Measurements from ENCODE around the gene KIAA2012.

KIAA2012 gene

GRCh38 chr2:202186641-202187202 lies 113.7 kb downstream of the KIAA2012 start:
- Mint-ChIP-seq H3K4me3 (no peak overlapping the region), H3K27me3 (ENCODE audit: low read depth) (peaks cover 28% of the 10 kb centered on the region), H3K9me3 (no peaks in the 10 kb centered on the region), H3K4me1 (ENCODE audit: low read depth) (no peaks in the 10 kb centered on the region), H3K36me3 (ENCODE audit: low read depth) (no peaks in the 10 kb centered on the region), H3K27ac (no peak overlapping the region)

GRCh38 chr2:202187570-202187969 lies 114.5 kb downstream of the KIAA2012 start:
- no peaks in the 10 kb centered on the region for H3K9me3 Mint-ChIP-seq
- no peaks in the 10 kb centered on the region for H3K4me1 Mint-ChIP-seq (ENCODE audit: low read depth)
- no peak overlapping the region for H3K4me3 Mint-ChIP-seq
- H3K27ac Mint-ChIP-seq: no peak overlapping the region
- H3K27me3 Mint-ChIP-seq (ENCODE audit: low read depth): peaks cover 26% of the 10 kb centered on the region
- H3K36me3 Mint-ChIP-seq (ENCODE audit: low read depth): no peaks in the 10 kb centered on the region

- peaks cover 3% of the 10 kb centered on the region for H3K4me1 Mint-ChIP-seq (ENCODE audit: low read depth)
- no peaks in the 10 kb centered on the region for H3K9me3 Mint-ChIP-seq
- H3K27ac Mint-ChIP-seq: no peak overlapping the region
- peaks cover 13% of the 10 kb centered on the region for H3K27me3 Mint-ChIP-seq (ENCODE audit: low read depth)
- no peaks in the 10 kb centered on the region for H3K36me3 Mint-ChIP-seq (ENCODE audit: low read depth)
- H3K4me3 Mint-ChIP-seq: no peak overlapping the region
Measured at GRCh38 chr2:202193305-202193704, 120.2 kb downstream of the KIAA2012 start.

GRCh38 chr2:202193881-202194353 lies 120.9 kb downstream of the KIAA2012 start:
- no peaks in the 10 kb centered on the region for H3K9me3 Mint-ChIP-seq
- no peak overlapping the region for H3K27ac Mint-ChIP-seq

GRCh38 chr2:202194418-202194817 lies 121.4 kb downstream of the KIAA2012 start:
- Mint-ChIP-seq H3K27me3 (ENCODE audit: low read depth) (peaks cover 8% of the 10 kb centered on the region), H3K9me3 (no peaks in the 10 kb centered on the region), H3K4me3 (no peak overlapping the region), H3K4me1 (ENCODE audit: low read depth) (peaks cover 3% of the 10 kb centered on the region), H3K36me3 (ENCODE audit: low read depth) (no peaks in the 10 kb centered on the region), H3K27ac (no peak overlapping the region)

More at GRCh38 chr2:202193881-202194353, 120.9 kb downstream of the KIAA2012 start:
- H3K4me1 Mint-ChIP-seq (ENCODE audit: low read depth): peaks cover 3% of the 10 kb centered on the region
- no peaks in the 10 kb centered on the region for H3K36me3 Mint-ChIP-seq (ENCODE audit: low read depth)
- H3K27me3 Mint-ChIP-seq (ENCODE audit: low read depth): peaks cover 10% of the 10 kb centered on the region
- no peak overlapping the region for H3K4me3 Mint-ChIP-seq

GRCh38 chr2:202196727-202197126 lies 123.7 kb downstream of the KIAA2012 start:
- H3K27ac Mint-ChIP-seq: no peak overlapping the region
- peaks cover 3% of the 10 kb centered on the region for H3K4me1 Mint-ChIP-seq (ENCODE audit: low read depth)
- H3K4me3 Mint-ChIP-seq: no peak overlapping the region
- no peaks in the 10 kb centered on the region for H3K9me3 Mint-ChIP-seq
- no peaks in the 10 kb centered on the region for H3K36me3 Mint-ChIP-seq (ENCODE audit: low read depth)
- peaks cover 8% of the 10 kb centered on the region for H3K27me3 Mint-ChIP-seq (ENCODE audit: low read depth)

GRCh38 chr2:202201220-202202160 lies 128.4 kb downstream of the KIAA2012 start:
- H3K36me3 Mint-ChIP-seq (ENCODE audit: low read depth): peaks cover 7% of the 10 kb centered on the region
- H3K27ac Mint-ChIP-seq: no peak overlapping the region
- no peak overlapping the region for H3K4me3 Mint-ChIP-seq
- peaks cover 3% of the 10 kb centered on the region for H3K4me1 Mint-ChIP-seq (ENCODE audit: low read depth)
- H3K27me3 Mint-ChIP-seq (ENCODE audit: low read depth): peaks cover 8% of the 10 kb centered on the region
- H3K9me3 Mint-ChIP-seq: no peaks in the 10 kb centered on the region

- Mint-ChIP-seq H3K4me1 (ENCODE audit: low read depth) (no peaks in the 10 kb centered on the region), H3K36me3 (ENCODE audit: low read depth) (peaks cover 13% of the 10 kb centered on the region), H3K4me3 (no peak overlapping the region), H3K27ac (no peak overlapping the region), H3K9me3 (no peaks in the 10 kb centered on the region), H3K27me3 (ENCODE audit: low read depth) (no peaks in the 10 kb centered on the region)
Measured at GRCh38 chr2:202203348-202203747, 130.3 kb downstream of the KIAA2012 start.

GRCh38 chr2:202204855-202205254 lies 131.8 kb downstream of the KIAA2012 start:
- Mint-ChIP-seq H3K27ac (no peak overlapping the region), H3K4me3 (no peak overlapping the region), H3K36me3 (ENCODE audit: low read depth) (peaks cover 13% of the 10 kb centered on the region), H3K4me1 (ENCODE audit: low read depth) (peaks cover 1% of the 10 kb centered on the region), H3K27me3 (ENCODE audit: low read depth) (no peaks in the 10 kb centered on the region), H3K9me3 (no peaks in the 10 kb centered on the region)

- Mint-ChIP-seq H3K4me3 (no peak overlapping the region), H3K27ac (no peak overlapping the region), H3K9me3 (no peaks in the 10 kb centered on the region), H3K27me3 (ENCODE audit: low read depth) (no peaks in the 10 kb centered on the region), H3K36me3 (ENCODE audit: low read depth) (peaks cover 10% of the 10 kb centered on the region), H3K4me1 (ENCODE audit: low read depth) (peaks cover 1% of the 10 kb centered on the region)
Measured at GRCh38 chr2:202208526-202208925, 135.5 kb downstream of the KIAA2012 start.

GRCh38 chr2:202215179-202215578 lies 142.1 kb downstream of the KIAA2012 start:
- H3K27ac Mint-ChIP-seq: no peak overlapping the region
- peaks cover 17% of the 10 kb centered on the region for H3K36me3 Mint-ChIP-seq (ENCODE audit: low read depth)
- no peak overlapping the region for H3K4me3 Mint-ChIP-seq
- H3K4me1 Mint-ChIP-seq (ENCODE audit: low read depth): peaks cover 2% of the 10 kb centered on the region
- no peaks in the 10 kb centered on the region for H3K27me3 Mint-ChIP-seq (ENCODE audit: low read depth)
- no peaks in the 10 kb centered on the region for H3K9me3 Mint-ChIP-seq

GRCh38 chr2:202221873-202222272 lies 148.8 kb downstream of the KIAA2012 start:
- Mint-ChIP-seq H3K27ac (no peak overlapping the region), H3K4me3 (no peak overlapping the region), H3K4me1 (ENCODE audit: low read depth) (peaks cover 11% of the 10 kb centered on the region), H3K36me3 (ENCODE audit: low read depth) (peaks cover 18% of the 10 kb centered on the region), H3K9me3 (no peaks in the 10 kb centered on the region), H3K27me3 (ENCODE audit: low read depth) (no peaks in the 10 kb centered on the region)

GRCh38 chr2:202237787-202238233 lies 164.8 kb downstream of the KIAA2012 start:
- H3K9me3 Mint-ChIP-seq: no peaks in the 10 kb centered on the region
- H3K4me1 Mint-ChIP-seq (ENCODE audit: low read depth): peaks cover 16% of the 10 kb centered on the region
- no peaks in the 10 kb centered on the region for H3K27me3 Mint-ChIP-seq (ENCODE audit: low read depth)
- peaks cover 5% of the 10 kb centered on the region for H3K36me3 Mint-ChIP-seq (ENCODE audit: low read depth)
- peak overlapping the region; percentile 99 for H3K4me3 Mint-ChIP-seq
- peak overlapping the region; percentile 86 for H3K27ac Mint-ChIP-seq

GRCh38 chr2:202238234-202239197 lies 165.5 kb downstream of the KIAA2012 start, which contains the start of gene SUMO1:
SUMO1 (minus strand) TSS chr2:202238597; CDS start chr2:202238451, 146 bp downstream.
- Mint-ChIP-seq H3K9me3 (no peaks in the 10 kb centered on the region), H3K36me3 (ENCODE audit: low read depth) (peaks cover 5% of the 10 kb centered on the region), H3K27me3 (ENCODE audit: low read depth) (no peaks in the 10 kb centered on the region), H3K27ac (peak within 1 kb of the TSS; percentile 99), H3K4me1 (ENCODE audit: low read depth) (peaks cover 16% of the 10 kb centered on the region), H3K4me3 (peak within 1 kb of the TSS; percentile 99)
